ENCODE data around the gene DNASE1L3.

DNASE1L3 gene

DNA sequence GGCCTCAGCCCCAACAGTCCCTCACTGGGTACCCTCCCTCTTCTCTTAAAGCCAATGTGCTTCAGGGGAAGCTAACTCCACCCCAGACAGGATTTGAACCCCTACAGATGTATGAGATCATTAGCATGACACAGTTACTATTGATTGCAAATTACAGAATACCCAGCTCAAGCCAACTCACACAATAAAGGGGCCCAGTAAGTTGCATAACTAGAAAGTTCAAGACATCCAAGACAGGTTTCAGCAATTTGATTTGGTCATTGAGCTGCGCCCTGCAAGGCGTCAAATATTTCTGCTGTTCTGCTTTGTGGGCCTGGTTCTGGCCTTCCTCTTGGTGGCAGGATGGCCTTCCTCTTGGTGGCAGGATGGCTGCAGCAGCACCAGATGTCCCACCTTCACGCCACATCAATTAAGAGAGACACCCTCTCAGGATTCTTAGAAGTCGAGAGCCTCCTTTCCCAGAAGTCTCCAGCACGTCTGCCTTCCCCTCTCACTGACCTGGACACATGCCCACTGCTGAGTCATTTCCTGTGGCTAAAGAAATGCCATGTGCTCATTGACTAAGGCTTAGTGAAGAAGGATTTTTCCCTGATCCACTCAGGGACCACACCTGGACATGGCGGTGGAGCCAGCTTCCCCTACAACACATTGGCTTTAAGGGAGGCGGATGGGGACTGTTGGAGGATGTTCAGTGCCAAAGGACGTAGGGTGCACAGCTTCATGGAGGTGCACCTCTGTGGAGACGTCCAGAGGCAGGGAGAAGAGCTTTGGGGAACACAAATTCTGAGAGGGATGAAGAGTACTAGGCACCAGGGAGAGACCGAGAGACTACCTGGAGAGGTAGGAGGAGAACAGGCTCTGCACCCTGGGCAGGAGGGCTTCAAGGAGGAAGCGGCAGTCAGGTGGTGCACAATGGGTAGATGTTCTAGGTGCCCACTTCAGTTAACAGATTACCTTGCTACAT is 49.1 kb downstream of the DNASE1L3 start:
- peak; percentile 90 for DNase-seq (ENCODE audit: low spot score)

DNA sequence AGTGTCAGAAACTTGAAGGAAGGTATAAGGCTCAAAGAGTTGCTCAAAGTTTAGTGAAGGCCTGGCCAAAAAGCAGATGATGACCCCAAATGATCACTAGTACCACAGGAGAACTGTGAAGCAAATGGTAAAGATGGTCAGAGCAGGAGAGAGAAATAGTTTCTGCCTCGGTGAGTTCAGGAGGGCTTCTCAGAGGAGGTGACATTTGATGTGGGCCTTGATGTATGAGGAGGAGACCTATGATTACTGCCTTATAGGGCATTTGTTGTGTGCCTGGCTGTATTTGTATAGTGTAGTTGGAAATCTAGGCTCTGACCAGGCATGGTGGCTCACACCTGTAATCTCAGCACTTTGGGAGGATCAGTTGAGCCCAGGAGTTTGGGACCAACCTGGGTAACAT is 50.4 kb downstream of the DNASE1L3 start:
- DNase-seq (ENCODE audit: low spot score) = no peak

DNA sequence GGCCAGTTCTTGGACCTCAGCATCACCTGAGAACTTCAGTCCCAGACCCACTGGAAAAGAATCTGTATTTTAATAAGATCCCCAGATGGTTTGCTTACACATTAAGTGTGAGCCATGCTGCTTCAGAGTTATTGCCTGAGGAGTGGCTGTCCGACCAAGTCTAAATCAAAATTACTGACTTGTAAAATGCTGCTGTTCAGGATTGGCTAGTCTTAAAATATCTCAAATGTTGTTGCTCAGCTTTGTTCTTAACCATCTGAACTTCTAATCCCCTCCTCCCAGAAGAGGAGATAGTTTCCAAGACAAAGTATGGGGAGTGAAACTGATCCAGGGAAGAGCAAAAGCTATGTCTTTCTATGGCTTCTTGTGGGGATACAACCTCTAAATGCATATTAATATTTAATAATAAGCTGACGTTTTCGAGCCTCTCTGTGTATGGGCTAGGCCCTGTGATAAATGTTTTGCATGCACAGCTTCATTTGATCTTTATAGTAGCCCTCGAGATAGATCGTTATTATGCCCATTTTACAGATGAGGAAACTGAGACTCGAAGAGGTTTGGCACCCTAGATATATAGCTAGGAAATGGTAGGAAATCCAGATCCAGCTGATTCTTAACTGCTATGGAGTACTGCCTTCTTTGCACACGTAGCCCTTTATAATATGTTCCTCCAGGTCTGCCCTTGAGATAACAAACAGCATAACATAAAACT is 52.2 kb downstream of the DNASE1L3 start:
- no peak for DNase-seq (ENCODE audit: low spot score)

DNA sequence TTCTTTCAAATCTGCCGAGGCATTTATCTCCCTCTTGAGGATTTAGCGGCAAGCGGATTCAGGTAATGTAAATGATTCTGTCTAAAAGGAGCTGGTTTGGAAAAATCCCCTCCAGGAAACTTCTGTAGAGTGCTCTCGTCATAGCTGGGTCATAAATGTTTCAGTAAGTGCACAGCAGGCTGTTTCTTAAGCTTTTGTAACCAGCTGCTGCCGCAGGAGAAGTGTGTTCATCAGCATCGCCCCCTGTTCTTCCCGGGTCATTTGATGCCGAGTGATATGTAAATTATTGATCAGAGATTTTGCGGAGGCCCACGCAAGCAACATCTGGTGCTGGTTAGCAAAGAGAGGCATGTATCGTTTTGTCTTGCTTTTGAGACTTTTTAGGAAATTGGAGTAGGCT is 53.1 kb downstream of the DNASE1L3 start:
- DNase-seq (ENCODE audit: low spot score) = no peak

DNA sequence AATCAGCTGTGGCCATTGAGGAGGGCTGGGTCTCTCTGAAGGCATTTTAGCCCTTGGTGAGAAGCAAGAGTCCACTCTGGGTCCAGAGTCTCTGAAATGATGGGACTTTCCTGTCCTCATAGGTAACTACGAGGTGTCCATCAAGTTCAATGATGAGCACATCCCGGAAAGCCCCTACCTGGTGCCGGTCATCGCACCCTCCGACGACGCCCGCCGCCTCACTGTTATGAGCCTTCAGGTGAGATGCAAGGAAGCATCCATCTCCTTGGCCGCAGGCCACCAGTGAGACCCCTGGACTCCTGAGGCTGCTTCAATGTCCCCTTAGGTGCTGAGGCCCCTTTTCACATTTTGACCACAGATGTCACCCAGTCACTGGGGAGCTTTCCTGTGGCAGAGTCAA is 54.9 kb downstream of the DNASE1L3 start:
- no peak for DNase-seq (ENCODE audit: low spot score)

DNA sequence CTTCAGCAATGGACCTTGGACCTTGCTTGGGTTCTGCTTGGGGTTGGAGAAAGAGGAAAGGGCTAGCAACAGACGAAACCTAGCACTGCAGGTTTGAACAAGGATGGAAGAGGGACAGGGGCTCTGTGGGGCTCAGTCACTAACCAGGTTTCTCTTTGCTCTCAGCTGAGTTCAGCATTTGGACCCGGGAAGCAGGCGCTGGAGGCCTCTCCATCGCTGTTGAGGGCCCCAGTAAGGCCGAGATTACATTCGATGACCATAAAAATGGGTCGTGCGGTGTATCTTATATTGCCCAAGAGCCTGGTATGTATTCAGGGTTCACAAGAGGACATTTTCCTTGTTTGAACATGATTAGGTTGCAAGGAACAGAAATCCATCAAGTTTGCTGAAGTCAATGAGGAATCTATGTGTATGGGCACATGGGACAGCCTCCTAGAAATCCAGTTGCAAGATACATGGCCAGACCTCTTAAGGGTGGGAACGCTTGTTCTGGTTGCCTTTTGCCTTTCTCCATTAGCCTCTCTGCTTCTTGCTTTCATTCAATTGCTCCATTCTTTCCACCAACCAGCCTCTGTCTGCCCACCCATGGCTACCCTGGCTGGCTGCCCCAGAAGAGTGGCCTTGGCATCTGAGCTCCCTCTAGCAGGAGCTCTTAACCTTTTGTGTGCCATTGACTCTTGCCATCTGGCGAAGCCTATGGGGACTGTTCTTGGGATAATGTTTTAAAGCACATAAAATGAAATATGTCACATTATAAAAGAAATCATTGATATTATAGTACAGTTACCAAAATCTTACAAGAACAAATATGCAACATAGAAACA is 55.9 kb downstream of the DNASE1L3 start:
- DNase-seq (ENCODE audit: low spot score) = no peak

DNA sequence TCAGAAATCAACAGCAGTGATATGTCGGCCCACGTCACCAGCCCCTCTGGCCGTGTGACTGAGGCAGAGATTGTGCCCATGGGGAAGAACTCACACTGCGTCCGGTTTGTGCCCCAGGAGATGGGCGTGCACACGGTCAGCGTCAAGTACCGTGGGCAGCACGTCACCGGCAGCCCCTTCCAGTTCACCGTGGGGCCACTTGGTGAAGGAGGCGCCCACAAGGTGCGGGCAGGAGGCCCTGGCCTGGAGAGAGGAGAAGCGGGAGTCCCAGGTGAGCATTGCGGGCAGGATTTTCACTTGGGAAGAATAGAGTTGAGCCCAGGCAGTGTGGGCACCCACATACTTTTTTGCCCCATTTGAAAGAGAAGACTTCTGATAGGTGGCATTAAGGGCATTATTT is 57.4 kb downstream of the DNASE1L3 start:
- DNase-seq (ENCODE audit: low spot score) = no peak

DNA sequence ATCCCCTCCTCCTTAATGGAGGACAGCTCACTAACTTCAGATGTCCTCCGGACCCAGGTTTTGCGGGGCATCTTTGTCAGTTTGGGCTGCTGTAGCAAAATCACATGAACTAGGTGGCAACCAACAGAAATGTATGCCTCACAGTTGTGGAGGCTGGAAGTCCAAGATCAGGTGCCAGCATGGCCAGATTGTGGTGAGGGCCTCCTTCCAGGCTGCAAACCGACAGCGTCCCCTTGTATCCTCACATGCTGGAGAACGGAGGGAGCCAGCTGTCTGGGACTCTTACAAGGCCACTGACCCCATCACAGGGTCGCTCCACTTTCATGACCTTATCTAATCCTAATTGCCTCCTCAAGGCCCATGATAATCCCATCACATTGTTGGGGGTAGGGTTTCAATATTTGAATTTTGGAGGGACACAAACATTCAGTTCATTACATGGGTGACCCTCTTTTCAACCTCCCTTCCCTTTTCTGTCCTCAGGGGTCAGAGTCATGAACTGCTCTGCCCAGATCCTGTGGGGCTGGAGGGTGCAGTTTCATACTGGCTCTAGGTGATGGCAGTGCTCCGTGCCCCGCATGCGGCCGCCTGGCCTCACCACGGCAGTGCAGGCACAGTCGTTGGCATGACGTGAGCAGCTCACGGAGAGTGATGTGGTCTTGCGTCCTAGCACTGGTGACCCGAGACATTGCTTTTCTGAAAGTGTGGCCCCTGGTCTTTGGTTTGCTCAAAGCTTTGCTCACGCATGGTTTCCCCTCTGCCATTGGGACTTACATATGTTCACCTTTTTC is 58.4 kb downstream of the DNASE1L3 start:
- DNase-seq (ENCODE audit: low spot score) = no peak

DNA sequence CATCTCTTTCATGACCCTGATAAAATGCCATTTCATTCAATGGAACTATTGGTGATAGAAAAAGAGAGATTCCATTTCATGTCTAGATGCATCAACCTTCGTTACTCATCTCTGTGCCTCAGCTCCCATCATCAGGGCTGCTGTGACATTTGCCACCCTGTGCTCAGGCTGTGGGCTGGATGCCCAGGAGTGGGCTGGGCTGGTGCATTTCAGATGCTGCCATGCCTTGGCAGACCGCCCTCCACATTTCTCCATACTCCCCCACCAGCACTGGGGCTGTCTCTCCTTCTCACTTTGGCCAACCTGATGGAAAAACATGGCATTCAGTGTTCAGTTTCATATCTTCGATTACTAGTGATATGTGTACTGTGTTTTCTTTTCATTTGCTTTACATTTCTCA is 59.1 kb downstream of the DNASE1L3 start:
- no peak for DNase-seq (ENCODE audit: low spot score)

DNA sequence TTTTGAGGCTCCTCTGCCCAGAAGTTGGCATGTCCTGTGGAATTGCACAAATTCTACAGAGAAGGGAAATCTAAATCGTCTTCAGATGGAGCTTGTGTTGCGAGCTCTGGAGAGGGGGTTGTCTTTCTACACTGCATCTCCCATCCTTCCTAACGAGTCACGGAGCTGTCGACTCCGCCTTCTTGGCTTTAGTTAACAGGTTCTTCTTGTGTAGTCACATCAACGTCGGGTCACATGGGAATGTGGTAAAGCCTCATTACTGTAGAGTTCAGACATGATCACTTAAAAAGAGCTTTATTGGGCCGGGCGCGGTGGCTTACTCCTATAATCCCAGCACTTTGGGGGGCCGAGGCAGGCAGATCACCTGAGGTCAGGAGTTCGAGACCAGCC is 60.0 kb downstream of the DNASE1L3 start:
- DNase-seq (ENCODE audit: low spot score) = no peak

DNA sequence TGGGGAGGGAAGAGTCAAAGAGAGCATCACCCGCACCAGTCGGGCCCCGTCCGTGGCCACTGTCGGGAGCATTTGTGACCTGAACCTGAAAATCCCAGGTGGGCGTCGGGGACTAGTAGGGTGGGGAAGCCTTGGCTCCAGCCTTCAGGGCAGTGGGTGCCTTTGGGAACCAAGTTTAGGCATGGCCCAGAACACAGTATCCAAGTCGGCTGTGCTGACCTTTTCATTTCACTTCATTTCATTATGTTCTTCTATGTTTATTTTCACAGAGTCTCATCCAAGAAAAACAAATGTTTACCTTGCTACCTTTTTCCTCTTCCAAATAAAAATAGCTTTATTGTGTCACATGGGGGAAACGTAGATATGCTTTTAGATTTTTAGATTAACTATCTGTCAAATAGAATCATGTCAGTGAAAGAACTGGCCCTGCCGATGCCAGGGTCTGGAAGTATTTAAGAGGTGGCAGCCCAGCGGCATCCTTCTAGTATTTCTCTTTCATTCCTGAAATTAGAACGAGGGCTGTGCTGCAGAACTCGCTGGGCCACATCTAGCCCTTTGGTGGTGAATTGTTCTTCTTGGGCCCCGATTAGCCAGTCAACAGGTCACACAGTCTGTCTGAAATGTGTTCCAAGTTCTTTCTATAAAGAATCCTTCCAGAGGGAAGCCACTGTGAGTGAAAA is 60.5 kb downstream of the DNASE1L3 start:
- DNase-seq (ENCODE audit: low spot score) = no peak

DNA sequence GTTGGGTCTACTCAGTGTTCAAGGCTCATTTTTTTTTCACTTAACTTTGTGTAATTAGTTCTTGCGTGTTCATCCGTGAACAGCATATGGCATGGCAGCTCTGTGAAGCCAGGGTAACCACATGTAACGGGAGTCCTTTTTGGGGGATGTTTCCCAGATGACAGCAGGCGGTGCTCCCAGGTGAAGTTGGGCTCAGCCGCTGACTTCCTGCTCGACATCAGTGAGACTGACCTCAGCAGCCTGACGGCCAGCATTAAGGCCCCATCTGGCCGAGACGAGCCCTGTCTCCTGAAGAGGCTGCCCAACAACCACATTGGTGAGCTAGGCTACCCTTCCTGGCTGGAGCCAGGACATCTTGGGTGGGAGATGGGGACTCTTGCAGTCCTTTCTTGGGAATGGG is 62.7 kb downstream of the DNASE1L3 start:
- no peak for DNase-seq (ENCODE audit: low spot score)

DNA sequence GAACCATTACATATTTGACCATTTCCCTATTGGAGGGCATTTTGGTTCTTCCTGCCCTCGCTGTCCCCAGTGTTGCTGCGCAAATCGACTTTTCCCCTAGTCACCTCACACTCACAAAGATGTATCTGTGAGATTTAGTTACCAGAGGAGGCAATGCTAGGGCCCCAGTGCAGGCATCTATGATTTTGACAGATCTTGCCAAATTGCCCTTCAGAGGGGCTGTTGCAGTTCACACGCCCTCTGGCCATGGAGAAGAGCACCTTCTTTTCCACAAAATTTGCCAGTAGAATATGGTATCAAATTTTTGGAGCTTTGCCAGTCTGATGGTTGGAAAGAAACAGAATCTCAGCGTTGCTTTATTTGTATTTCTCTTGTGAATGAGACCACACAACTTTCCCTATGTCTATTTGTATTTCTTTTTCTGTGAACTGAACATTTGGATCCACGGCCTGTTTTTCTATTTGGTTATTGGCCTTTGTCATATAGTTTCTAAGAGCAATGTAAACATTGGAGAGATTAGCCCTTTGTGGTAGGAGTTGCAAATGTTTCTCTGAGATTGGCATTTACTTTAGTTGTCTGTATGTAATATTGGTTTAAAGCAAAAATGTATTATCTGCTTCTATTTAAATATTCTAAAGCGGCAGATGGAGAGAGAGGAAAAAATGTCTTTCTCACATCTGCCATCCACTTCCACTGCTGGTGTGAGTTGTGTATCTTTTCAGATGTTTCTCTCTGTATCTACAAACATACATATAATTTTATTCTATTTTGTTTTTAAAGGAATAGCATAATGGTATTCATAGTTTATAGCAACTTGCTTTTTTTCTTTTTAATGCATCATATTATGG is 66.1 kb downstream of the DNASE1L3 start:
- no peak for DNase-seq (ENCODE audit: low spot score)

DNA sequence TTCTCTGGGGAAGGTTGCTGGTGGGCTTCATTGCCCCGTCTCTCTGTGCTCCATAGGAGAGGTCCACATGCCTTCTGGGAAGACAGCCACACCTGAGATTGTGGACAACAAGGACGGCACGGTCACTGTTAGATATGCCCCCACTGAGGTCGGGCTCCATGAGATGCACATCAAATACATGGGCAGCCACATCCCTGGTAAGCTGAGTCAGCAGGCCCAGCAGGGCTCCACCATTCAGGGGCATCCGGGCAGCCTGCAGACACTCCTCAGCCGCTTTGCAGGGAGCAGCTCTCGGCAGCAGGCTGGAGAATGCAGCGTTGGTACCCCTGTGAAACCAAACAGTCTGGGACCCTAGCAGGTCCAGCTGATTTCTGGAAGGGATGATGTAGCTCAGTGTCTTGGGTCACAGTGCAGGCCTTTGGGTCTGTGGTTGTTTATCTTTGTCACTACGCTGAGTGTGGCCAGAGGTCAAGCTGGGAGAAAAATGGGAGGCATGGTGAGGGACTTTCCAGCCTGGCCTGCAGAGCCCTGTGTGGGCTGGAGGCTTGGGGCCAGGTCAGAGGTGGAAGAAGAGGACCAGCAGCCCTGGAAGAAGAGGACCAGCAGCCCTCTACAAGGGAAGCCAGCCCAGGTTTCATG is 67.2 kb downstream of the DNASE1L3 start:
- no peak for DNase-seq (ENCODE audit: low spot score)

Measured in hepatic stellate cell (primary cell).